HepG2 (cell line): ENCODE results near the gene ARHGAP32. TPM values are rescaled to one million over a fixed set of nuclear protein-coding genes. Genes with fewer than 3 reads are reported as not detected.

Experiments
- ATAC-seq: fragments of 200-7000 bp; cut with Tn5 transposase; 3 replicates; pipeline ENCODE4 v1.9.1; 2020; ENCODE audit warnings: mild to moderate bottlenecking, moderate library complexity
- BruUV-seq: library from RNA; stranded (reverse); fragments of 400-500 nt; replicated peaks from 2 replicates; lab custom pipeline; 2021; lab: Mats Ljungman, UMichigan
- CTCF ChIA-PET: fragments of 300-600 bp; formaldehyde crosslinking; extraction: SDS; loops from one replicate; lab custom pipeline; 2021; ENCODE audit warnings: low total read pairs, inconsistent platforms, low intra/inter-chr PET ratio; lab: Yijun Ruan, JAX
- POLR2A ChIA-PET: fragments of 350-600 bp; sonication (Branson Sonifier 250); formaldehyde crosslinking; loops from one replicate; lab custom pipeline; 2020; ENCODE audit warnings: antibody characterized with exemption, inconsistent platforms; lab: Yijun Ruan, JAX
- DNase-seq: peaks from one replicate; pipeline ENCODE4 v3.0.0-alpha.2; 2015; ENCODE audit warnings: low spot score
- FAIRE-seq: peaks from 3 replicates; lab custom pipeline; 2011; peaks lifted over from hg19 to GRCh38; lab: Jason Lieb, UNC
- H2AFZ ChIP-seq: one replicate; pipeline ENCODE4 v1.6.1; 2011; ENCODE audit warnings: low read length, inconsistent platforms
- H3K27ac ChIP-seq: fragments of 300-600 bp; 3 replicates; pipeline ENCODE4 v1.8.0; 2011; ENCODE audit warnings: mixed run types, mild to moderate bottlenecking, mixed read lengths, low read length, inconsistent platforms; ENCODE audit not compliant: insufficient read depth; ENCODE audit errors: extremely low read length
- H3K27me3 ChIP-seq, 2 experiments: fragments of 200-600 bp in 1 of 2; 2 replicates in 1 of 2; 3 replicates in 1 of 2; pipeline versions ENCODE4 v1.6.0 to v1.8.0; 2011; ENCODE audit warnings: low read length in 2 of 2, mild to moderate bottlenecking in 2 of 2, moderate library complexity in 2 of 2, inconsistent platforms in 1 of 2; ENCODE audit not compliant: insufficient read depth in 2 of 2, control insufficient read depth in 1 of 2
- H3K36me3 ChIP-seq, 2 experiments: fragments of 200-600 bp in 1 of 2; replicated peaks in 1 of 2; 2 replicates in 1 of 2; 3 replicates in 1 of 2; pipeline versions ENCODE4 v1.5.1 to v1.8.0; 2011; ENCODE audit warnings: low read length in 2 of 2, inconsistent platforms in 1 of 2; ENCODE audit not compliant: insufficient read depth in 2 of 2, control insufficient read depth in 1 of 2
- H3K4me1 ChIP-seq: 2 replicates; pipeline ENCODE4 v1.5.1; 2012; ENCODE audit warnings: low read length, inconsistent platforms; ENCODE audit not compliant: insufficient read depth
- H3K4me2 ChIP-seq: 2 replicates; pipeline ENCODE4 v1.6.0; 2011; ENCODE audit warnings: low read depth, low read length, inconsistent platforms
- H3K4me3 ChIP-seq, 3 experiments: fragments of 200-600 bp in 1 of 3; sonication (generic), shearing (Covaris generic) in 1 of 3; replicated peaks in 1 of 3; 2 replicates each; pipeline ENCODE4 v1.5.1; 2011 to 2016; ENCODE audit warnings: low read length in 3 of 3, inconsistent platforms in 2 of 3, low read depth in 2 of 3, mild to moderate bottlenecking in 2 of 3, control low read depth in 1 of 3, mixed read lengths in 1 of 3; ENCODE audit not compliant: insufficient read depth in 1 of 3
- H3K79me2 ChIP-seq: one replicate; pipeline ENCODE4 v1.6.1; 2011; ENCODE audit warnings: low read length, inconsistent platforms; ENCODE audit not compliant: insufficient read depth
- H3K9ac ChIP-seq: 2 replicates; pipeline ENCODE4 v1.6.0; 2011; ENCODE audit warnings: mild to moderate bottlenecking, low read depth, low read length, inconsistent platforms; ENCODE audit not compliant: insufficient read depth
- H3K9me3 ChIP-seq: 2 replicates; pipeline ENCODE4 v1.5.1; 2012; ENCODE audit warnings: mild to moderate bottlenecking, low read length
- H4K20me1 ChIP-seq: 2 replicates; pipeline ENCODE4 v1.6.0; 2011; ENCODE audit warnings: inconsistent platforms, mild to moderate bottlenecking, low read length, moderate library complexity; ENCODE audit not compliant: insufficient read depth
- HNRNPUL1 ChIP-seq: fragments of 200-400 bp; formaldehyde crosslinking; IDR thresholded peaks from 2 replicates; pipeline ENCODE4 v1.6.1; 2017; ENCODE audit warnings: low read depth, mild to moderate bottlenecking, low read length, moderate library complexity
- JARID2 ChIP-seq: sonication (generic); formaldehyde crosslinking; IDR thresholded peaks from 2 replicates; pipeline ENCODE4 v1.8.1; 2023; ENCODE audit warnings: missing genetic modification reagents, inconsistent platforms; ENCODE audit not compliant: insufficient replicate concordance
- JUND ChIP-seq: sonication (generic); formaldehyde crosslinking; IDR thresholded peaks from 2 replicates; pipeline ENCODE4 v1.8.0; 2022; ENCODE audit warnings: mild to moderate bottlenecking, missing genetic modification reagents
- KDM2A ChIP-seq: sonication (generic); formaldehyde crosslinking; IDR thresholded peaks from 2 replicates; pipeline ENCODE4 v1.4.0; 2020; ENCODE audit warnings: low read depth, missing genetic modification reagents, borderline replicate concordance
- MBD4 ChIP-seq: IDR thresholded peaks from 2 replicates; pipeline ENCODE4 v1.6.1; 2012; ENCODE audit warnings: low read length, inconsistent platforms, borderline replicate concordance
- MEF2D ChIP-seq: sonication (generic); formaldehyde crosslinking; IDR thresholded peaks from 2 replicates; pipeline ENCODE4 v1.5.1; 2020; ENCODE audit warnings: mild to moderate bottlenecking, missing genetic modification reagents
- NONO ChIP-seq, 2 experiments: fragments of 450-650 bp in 1 of 2; sonication (generic) in 1 of 2; formaldehyde crosslinking in 1 of 2; IDR thresholded peaks in 1 of 2; conservative IDR thresholded peaks in 1 of 2; 2 replicates each; pipeline versions ENCODE4 v1.6.1 to v1.8.0; 2017 to 2022; ENCODE audit warnings: mild to moderate bottlenecking in 1 of 2, missing genetic modification reagents in 1 of 2, moderate library complexity in 1 of 2
- SALL1 ChIP-seq: sonication (generic); formaldehyde crosslinking; IDR thresholded peaks from 2 replicates; pipeline ENCODE4 v1.8.0; 2022; ENCODE audit warnings: mild to moderate bottlenecking, missing genetic modification reagents
- ZBTB7A ChIP-seq: sonication (generic); formaldehyde crosslinking; IDR thresholded peaks from 2 replicates; pipeline ENCODE4 v1.8.0; 2022; ENCODE audit warnings: mild to moderate bottlenecking, missing genetic modification reagents
- ZNF546 ChIP-seq: sonication (generic); formaldehyde crosslinking; conservative IDR thresholded peaks from 2 replicates; pipeline ENCODE4 v1.8.1; 2023; ENCODE audit warnings: mild to moderate bottlenecking, missing genetic modification reagents
- ZNF776 ChIP-seq: sonication (generic); formaldehyde crosslinking; IDR thresholded peaks from 2 replicates; pipeline ENCODE4 v1.4.0; 2020; ENCODE audit warnings: mild to moderate bottlenecking, missing genetic modification reagents
- WGBS: methylation state at CpG from one replicate; pipeline ENCODE4 v1.1.6; 2017; ENCODE audit warnings: low lambda C conversion rate; 5-methylcytosine and 5-hydroxymethylcytosine counted together
- in situ Hi-C: cut with HindIII; loops from 2 replicates; pipeline ENCODE4 v1.10.0; 2017; ENCODE audit warnings: low pct_unique_long_range_greater_than_20kb; ENCODE audit not compliant: extremely low pct_ligation_motif_present
- intact Hi-C: fragments of 100-400 bp; cut with micrococcal nuclease; formaldehyde crosslinking; loops from one replicate; pipeline ENCODE4 v1.10.0; 2022; ENCODE audit not compliant: unreplicated experiment
- polyA plus RNA-seq, 8 experiments: library from polyadenylated mRNA; depleted of rRNA in 3 of 8; stranded (reverse) in 7 of 8; unstranded in 1 of 8; fragments of >200 nt; fragmentation: Illumina TruSeq in 4 of 8; extraction: Trizol in 4 of 8; gene quantifications; 2 replicates each; pipeline versions ENCODE4 v1.2.1 to v1.2.3, GENCODE V29; 2011 to 2016; ENCODE audit warnings: low read depth in 4 of 8, missing spikeins in 1 of 8, mixed read lengths in 1 of 8; ENCODE audit not compliant: insufficient read depth in 1 of 8
- total RNA-seq, 5 experiments: library from RNA; depleted of rRNA; stranded (reverse); fragments of >200 nt; fragmentation: Illumina TruSeq; extraction: Trizol; gene quantifications; 2 replicates each; pipeline ENCODE4 v1.2.3, GENCODE V29; 2016; ENCODE audit warnings: low read depth in 1 of 5
- TF ChIP-seq, protein P1 (sequence below): sonication (generic); formaldehyde crosslinking; IDR thresholded peaks from 2 replicates; pipeline ENCODE4 v1.9.0; 2021; ENCODE audit warnings: missing genetic modification reagents, borderline replicate concordance
- TF ChIP-seq, protein P2 (sequence below), 2 experiments: sonication (generic) in 1 of 2; formaldehyde crosslinking in 1 of 2; IDR thresholded peaks; 2 replicates each; pipeline versions ENCODE4 v1.5.1 to v1.6.1; 2011 to 2020; ENCODE audit warnings: borderline replicate concordance in 1 of 2, low read depth in 1 of 2, low read length in 1 of 2, mild to moderate bottlenecking in 1 of 2, missing genetic modification reagents in 1 of 2, moderate library complexity in 1 of 2
- TF ChIP-seq, protein P3 (sequence below): sonication (generic); formaldehyde crosslinking; conservative IDR thresholded peaks from 2 replicates; pipeline ENCODE4 v1.4.0; 2020; ENCODE audit warnings: missing genetic modification reagents
- TF ChIP-seq, protein P4 (sequence below): sonication (generic); formaldehyde crosslinking; IDR thresholded peaks from 2 replicates; pipeline ENCODE4 v1.9.0; 2021; ENCODE audit warnings: missing genetic modification reagents, mild to moderate bottlenecking, borderline replicate concordance

Gene ARHGAP32
- total and polyA plus RNA-seq, 2 of the 13 experiments (the other 11 are each of a cell fraction or from before 2014, with no cell fraction given), result 6.3 to 8.2 TPM

DNA sequence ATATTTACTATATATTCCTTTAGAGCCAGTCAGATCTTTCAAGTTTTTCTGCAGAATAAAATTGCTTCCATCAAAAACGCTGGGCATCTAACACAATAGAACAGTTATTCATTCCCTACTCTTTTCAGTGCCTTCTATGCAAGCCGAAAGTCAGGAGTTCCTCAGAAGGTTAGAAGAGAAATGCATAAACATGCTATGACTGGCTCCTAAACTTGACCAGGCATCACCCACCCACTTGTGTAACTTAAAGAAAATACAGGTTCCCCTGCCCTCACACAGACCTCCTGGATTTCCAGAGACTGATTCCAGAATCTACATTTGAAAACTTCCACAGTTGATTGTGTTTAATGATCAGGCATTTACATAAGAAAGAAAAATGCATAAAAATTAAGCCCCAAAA is 19.3 kb upstream of the ARHGAP32 start (continued):
- TF ChIP-seq, protein P1, sequence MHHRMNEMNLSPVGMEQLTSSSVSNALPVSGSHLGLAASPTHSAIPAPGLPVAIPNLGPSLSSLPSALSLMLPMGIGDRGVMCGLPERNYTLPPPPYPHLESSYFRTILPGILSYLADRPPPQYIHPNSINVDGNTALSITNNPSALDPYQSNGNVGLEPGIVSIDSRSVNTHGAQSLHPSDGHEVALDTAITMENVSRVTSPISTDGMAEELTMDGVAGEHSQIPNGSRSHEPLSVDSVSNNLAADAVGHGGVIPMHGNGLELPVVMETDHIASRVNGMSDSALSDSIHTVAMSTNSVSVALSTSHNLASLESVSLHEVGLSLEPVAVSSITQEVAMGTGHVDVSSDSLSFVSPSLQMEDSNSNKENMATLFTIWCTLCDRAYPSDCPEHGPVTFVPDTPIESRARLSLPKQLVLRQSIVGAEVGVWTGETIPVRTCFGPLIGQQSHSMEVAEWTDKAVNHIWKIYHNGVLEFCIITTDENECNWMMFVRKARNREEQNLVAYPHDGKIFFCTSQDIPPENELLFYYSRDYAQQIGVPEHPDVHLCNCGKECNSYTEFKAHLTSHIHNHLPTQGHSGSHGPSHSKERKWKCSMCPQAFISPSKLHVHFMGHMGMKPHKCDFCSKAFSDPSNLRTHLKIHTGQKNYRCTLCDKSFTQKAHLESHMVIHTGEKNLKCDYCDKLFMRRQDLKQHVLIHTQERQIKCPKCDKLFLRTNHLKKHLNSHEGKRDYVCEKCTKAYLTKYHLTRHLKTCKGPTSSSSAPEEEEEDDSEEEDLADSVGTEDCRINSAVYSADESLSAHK (CRISPR knock-in tag), result no peak
- TF ChIP-seq ZNF546 (CRISPR knock-in tag) (no peak), SALL1 (no peak), KDM2A (no peak), JARID2 (CRISPR knock-in tag) (no peak), NONO (IDR thresholded peaks at IDR 0.05) (no peak), NONO (CRISPR knock-in tag; conservative IDR thresholded peaks at IDR 0.05) (no peak)
- TF ChIP-seq, protein P2, sequence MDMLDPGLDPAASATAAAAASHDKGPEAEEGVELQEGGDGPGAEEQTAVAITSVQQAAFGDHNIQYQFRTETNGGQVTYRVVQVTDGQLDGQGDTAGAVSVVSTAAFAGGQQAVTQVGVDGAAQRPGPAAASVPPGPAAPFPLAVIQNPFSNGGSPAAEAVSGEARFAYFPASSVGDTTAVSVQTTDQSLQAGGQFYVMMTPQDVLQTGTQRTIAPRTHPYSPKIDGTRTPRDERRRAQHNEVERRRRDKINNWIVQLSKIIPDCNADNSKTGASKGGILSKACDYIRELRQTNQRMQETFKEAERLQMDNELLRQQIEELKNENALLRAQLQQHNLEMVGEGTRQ (IDR thresholded peaks at IDR 0.05; ENCODE audit: low read depth, low read length), result no peak
- TF ChIP-seq, protein P2 (CRISPR knock-in tag; IDR thresholded peaks at IDR 0.05; ENCODE audit: borderline replicate concordance), result no peak

DNA sequence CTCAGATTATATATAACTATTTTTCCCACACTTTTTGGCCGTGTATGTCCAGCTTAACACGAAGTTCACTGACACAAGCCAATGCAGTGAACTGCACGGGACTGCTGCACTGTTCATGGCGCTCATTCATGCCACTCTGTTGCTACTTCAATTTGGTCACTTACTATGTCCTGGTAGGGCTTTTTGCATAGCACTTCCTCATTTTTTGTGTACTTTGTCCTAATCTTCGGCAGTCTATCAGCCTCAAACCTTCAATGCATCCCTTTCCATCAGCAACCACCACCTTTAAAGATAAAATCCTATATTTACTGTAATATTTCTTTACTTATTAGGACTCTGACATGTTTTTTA is 18.7 kb upstream of the ARHGAP32 start:
- no peak overlapping the region for H3K9ac ChIP-seq
- FAIRE-seq (no peak), DNase-seq (no peak), ATAC-seq (no peak)
- H3K4me2 ChIP-seq, result no peak overlapping the region
- H4K20me1 ChIP-seq, result 0 out of 2 replicates have a peak, but pooled peaks cover 3% of the 10 kb centered on the region
- peaks cover 5% of the 10 kb centered on the region for H3K79me2 ChIP-seq
- no peak overlapping the region for H2AFZ ChIP-seq
- H3K27me3 ChIP-seq, result no peaks in the 10 kb centered on the region; a peak in 1 of 5 replicates
- no peak overlapping the region for H3K27ac ChIP-seq
- H3K36me3 ChIP-seq, result no peaks in the 10 kb centered on the region
- BruUV-seq, result no TSS peak
- no peaks in the 10 kb centered on the region for H3K9me3 ChIP-seq
- ChIA-PET CTCF (no interaction called here), POLR2A (no interaction called here)
- H3K4me3 ChIP-seq, result no peak overlapping the region
- intact Hi-C loops, result no loop called here
- peaks cover 18% of the 10 kb centered on the region; the same call in 1 of the 2 replicates for H3K4me1 ChIP-seq
- 95% methylated on average over 5 of the region's 5 CpGs for WGBS
- in situ Hi-C loops, result no loop called here
- no peak for TF ChIP-seq JUND (CRISPR knock-in tag)
- no peak for TF ChIP-seq ZNF776 (CRISPR knock-in tag)
- no peak for TF ChIP-seq HNRNPUL1
- no peak for TF ChIP-seq ZBTB7A (CRISPR knock-in tag)
- TF ChIP-seq, protein P3, sequence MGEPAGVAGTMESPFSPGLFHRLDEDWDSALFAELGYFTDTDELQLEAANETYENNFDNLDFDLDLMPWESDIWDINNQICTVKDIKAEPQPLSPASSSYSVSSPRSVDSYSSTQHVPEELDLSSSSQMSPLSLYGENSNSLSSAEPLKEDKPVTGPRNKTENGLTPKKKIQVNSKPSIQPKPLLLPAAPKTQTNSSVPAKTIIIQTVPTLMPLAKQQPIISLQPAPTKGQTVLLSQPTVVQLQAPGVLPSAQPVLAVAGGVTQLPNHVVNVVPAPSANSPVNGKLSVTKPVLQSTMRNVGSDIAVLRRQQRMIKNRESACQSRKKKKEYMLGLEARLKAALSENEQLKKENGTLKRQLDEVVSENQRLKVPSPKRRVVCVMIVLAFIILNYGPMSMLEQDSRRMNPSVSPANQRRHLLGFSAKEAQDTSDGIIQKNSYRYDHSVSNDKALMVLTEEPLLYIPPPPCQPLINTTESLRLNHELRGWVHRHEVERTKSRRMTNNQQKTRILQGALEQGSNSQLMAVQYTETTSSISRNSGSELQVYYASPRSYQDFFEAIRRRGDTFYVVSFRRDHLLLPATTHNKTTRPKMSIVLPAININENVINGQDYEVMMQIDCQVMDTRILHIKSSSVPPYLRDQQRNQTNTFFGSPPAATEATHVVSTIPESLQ (CRISPR knock-in tag), result no peak
- no peak for TF ChIP-seq MBD4
- TF ChIP-seq MEF2D (CRISPR knock-in tag), result no peak
- TF ChIP-seq, protein P4, sequence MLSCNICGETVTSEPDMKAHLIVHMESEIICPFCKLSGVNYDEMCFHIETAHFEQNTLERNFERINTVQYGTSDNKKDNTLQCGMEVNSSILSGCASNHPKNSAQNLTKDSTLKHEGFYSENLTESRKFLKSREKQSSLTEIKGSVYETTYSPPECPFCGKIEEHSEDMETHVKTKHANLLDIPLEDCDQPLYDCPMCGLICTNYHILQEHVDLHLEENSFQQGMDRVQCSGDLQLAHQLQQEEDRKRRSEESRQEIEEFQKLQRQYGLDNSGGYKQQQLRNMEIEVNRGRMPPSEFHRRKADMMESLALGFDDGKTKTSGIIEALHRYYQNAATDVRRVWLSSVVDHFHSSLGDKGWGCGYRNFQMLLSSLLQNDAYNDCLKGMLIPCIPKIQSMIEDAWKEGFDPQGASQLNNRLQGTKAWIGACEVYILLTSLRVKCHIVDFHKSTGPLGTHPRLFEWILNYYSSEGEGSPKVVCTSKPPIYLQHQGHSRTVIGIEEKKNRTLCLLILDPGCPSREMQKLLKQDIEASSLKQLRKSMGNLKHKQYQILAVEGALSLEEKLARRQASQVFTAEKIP (CRISPR knock-in tag), result no peak
